GM18517 (cell line): ENCODE data around the gene TMCC1.
A peak's percentile ranks its signal among the peaks of the same experiment; 100 is the strongest.

ENCODE experiments used
- ATAC-seq: cut with Tn5 transposase; IDR thresholded peaks from one replicate; pipeline ENCODE4 v1.9.1; 2021; ENCODE audit warnings: mild to moderate bottlenecking, moderate library complexity; ENCODE audit not compliant: unreplicated experiment

Gene TMCC1

GRCh38 chr3:129627350-129628168, 266.0 kb downstream of the TMCC1 start:
- peak; percentile 46 for ATAC-seq

- ATAC-seq = peak; percentile 82
Measured at GRCh38 chr3:129626744-129627349, 266.7 kb downstream of the TMCC1 start.

DNA sequence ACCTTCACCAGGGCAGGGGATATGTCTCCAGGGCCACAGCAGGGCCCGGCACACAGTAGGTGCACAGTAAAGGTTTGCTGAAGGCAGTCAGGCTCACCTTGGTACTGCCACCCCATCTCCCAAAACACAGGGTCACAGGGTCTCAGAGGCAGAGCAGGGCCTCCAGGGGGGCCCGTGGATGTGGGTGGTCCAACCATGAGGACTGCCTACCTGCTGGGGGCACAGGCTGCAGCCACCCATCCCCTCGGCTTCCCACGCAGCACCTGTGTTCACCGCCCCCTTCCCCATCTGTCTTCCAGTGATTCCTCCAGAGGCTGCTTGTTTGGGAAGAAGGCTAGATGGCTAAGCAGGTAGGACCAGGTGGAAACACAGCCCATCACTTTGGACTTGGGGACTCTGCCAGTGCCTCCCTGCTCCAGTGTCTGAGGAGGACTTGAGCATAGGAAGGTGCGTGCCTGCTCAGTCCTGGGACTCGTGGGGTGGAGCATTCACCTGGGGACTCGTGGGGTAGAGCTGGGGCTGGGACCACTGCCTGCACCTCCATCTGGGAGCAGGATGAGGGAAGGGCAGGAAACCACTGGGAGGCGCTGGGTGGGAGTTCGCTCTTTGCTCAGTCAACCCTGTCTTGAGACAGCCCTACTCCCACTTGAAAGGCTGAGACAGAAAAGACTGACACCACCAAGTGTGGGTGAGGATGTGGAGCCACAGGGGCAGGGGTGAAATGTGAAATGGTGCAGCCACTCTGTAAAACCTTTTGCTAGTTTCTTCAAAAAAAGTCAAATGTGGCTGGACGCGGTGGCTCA, 268.2 kb downstream of the TMCC1 start:
- no peak for ATAC-seq

- ATAC-seq = no peak
Measured at GRCh38 chr3:129624347-129625071, 269.0 kb downstream of the TMCC1 start.

- no peak for ATAC-seq
Measured at GRCh38 chr3:129623447-129624118, 269.9 kb downstream of the TMCC1 start.

DNA sequence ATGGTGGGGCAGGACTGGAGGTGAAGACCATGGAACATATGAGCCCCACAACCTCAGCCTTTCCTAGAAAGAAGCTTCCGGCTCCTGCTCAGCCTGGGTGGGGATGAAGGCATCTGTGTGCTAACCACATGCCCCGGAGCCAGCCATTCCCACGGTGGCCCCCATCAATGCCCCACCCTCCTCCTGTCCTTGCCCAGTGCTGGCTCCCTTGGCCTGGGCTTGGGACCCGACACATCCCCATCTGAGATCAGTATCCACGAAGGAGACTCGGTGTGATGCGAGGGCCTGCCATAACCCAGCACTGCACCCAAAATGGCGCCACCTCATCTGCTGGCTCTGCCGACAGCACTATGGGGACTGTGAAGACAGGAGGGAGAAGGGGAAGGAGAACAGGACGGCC, 270.6 kb downstream of the TMCC1 start:
- no peak for ATAC-seq

DNA sequence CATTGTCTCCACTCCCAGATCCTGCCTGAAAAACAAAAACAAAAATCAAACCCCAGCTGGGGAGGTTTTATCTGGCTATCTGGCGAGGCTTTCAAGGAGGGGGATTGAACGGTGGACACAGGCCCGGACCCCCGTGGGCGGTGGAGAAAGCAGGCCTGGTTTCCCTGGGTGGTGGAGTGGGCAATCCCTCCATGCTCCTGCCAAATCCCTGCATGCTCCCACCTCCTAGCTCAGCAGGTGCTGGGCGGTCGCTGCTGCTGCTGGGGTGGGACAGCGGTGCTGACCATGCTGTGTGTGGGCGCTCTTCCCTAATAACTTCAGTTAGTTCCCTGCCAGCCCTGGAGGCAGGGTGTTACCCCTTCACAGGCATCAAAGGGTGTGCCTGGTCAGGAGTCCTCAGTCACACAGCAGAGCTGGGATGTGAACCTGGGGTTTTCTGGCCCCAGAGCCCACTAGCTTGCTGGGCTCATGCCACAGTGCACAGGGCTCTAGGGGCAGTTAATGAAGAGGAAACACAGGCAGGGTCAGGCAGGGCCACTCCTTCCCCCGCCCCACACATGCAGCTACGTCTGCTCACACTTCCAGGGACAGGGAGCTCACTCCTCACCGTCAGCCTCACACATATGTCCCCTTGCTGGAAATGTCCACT, 271.2 kb downstream of the TMCC1 start:
- ATAC-seq = no peak

DNA sequence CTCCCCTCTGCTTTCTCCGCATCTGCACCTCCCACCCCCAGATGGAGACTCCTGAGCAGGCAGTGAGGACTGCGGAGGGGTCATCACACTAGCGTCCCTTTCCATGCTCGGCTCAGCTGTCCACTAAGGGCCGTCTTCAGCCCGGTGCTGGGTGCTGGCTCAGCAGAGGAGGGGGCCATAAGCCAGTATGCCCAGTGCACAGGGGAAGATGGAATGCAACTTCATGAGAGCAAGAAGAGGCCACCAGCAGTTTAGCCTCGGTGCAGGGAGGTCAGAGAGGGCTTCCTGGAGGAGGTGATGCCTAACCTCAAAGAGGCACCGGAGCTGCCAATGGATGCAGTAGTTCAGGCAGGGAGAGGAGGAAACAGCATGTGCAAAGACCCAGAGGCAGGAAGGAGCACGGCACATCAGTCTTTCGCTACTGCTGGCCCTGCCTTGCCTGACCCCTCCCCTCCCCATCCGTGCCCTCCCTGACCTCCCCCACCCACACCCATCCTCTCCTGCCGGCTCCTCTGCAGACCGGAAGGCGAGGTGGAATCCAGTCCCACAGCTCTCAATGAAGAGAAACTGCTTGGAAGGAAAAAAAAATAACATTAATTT, 271.8 kb downstream of the TMCC1 start:
- ATAC-seq = no peak

GRCh38 chr3:129620828-129621559, 272.5 kb downstream of the TMCC1 start:
- no peak for ATAC-seq

GRCh38 chr3:129619726-129620162, 273.8 kb downstream of the TMCC1 start:
- no peak for ATAC-seq

GRCh38 chr3:129618901-129619671, 274.4 kb downstream of the TMCC1 start:
- ATAC-seq = no peak

- ATAC-seq = no peak
Measured at GRCh38 chr3:129618186-129618820, 275.2 kb downstream of the TMCC1 start.

- no peak for ATAC-seq
Measured at GRCh38 chr3:129617381-129618185, 275.9 kb downstream of the TMCC1 start.

DNA sequence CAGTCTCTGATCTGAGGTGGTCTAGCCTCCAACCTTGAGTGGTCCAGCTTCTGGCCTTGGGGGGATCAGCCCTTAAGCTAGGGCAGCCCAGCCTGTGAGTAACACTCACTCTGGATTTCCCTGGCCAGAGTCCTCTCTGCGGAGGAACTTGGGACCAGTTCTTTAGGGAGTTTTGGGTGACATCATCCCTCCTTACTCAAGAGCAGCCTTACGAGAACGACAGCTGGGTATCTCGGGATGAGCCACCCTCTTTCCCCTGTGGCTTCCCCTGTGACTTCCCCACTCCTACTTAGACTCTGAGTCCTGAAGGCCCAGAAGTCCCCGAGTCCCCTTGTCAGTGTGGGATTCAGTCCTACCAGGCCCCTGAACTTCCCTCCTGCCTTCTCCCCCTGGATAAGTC, 276.8 kb downstream of the TMCC1 start:
- ATAC-seq = no peak

DNA sequence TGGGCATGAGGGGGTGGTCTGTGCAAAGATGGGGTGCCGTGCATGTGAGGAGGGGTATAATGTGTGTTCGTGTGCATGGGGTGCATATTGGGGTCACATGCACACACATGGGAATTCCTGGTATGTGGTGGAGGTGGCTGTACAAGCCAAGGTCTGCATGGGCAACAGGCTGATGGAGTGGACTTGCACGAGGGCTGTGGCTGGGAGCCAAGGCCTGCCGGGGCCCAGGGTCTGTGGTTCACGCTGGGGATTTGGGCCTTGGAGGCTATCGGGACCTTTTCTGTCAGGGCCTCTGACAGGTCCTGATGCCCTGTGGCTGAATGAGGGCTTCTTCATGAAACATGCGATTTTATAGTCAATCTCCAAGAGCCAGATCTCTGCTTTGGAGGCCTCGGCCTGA, 277.2 kb downstream of the TMCC1 start:
- no peak for ATAC-seq

DNA sequence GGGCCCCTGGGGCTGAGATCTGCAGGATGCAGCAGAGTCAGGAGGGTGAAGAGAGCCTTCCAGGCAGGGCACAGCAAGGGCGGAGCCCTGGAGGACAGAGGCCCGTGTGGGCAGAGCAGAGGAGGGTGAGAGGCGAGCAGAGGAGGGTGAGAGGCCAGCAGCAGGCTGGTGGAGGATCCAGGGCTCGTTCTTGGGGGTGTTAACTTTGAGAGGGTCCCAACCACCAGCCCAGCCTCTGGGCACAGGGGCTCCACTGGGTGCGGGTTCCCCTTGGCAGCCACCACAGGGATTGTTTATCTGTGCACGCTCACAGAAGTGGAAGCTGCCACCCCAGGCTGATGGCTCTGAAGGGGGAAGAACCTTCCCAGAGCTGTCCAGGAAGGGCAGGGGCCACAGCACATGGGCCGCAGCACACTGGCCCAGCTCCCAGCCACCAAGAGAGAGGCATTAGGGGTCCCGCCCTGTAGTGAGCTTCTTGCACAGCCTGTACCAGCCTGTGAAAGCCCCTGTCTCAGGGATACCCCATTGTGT, 277.7 kb downstream of the TMCC1 start:
- no peak for ATAC-seq
